Amniotic stem cell (primary cell): ENCODE measurements around the gene SDK2.

Source experiments
- DNase-seq: peaks from one replicate; lab custom pipeline; 2025; lab: John Stamatoyannopoulos, UW

Gene SDK2

GRCh38 chr17:73653810-73654209 lies 9.6 kb upstream of the SDK2 start:
- no peak for DNase-seq

GRCh38 chr17:73652886-73653480 lies 8.7 kb upstream of the SDK2 start:
- no peak for DNase-seq

- DNase-seq, result no peak
Measured at GRCh38 chr17:73650617-73651200, 6.5 kb upstream of the SDK2 start.

GRCh38 chr17:73650140-73650539 lies 5.9 kb upstream of the SDK2 start:
- DNase-seq, result no peak

- DNase-seq, result no peak
Measured at GRCh38 chr17:73648974-73649373, 4.7 kb upstream of the SDK2 start.

GRCh38 chr17:73648543-73648820 lies 4.2 kb upstream of the SDK2 start:
- DNase-seq, result no peak

- DNase-seq, result no peak
Measured at GRCh38 chr17:73647772-73648542, 3.7 kb upstream of the SDK2 start.

GRCh38 chr17:73647301-73647695 lies 3.1 kb upstream of the SDK2 start:
- DNase-seq, result no peak

GRCh38 chr17:73646409-73647300 lies 2.4 kb upstream of the SDK2 start:
- no peak for DNase-seq

- no peak for DNase-seq
Measured at GRCh38 chr17:73645050-73645871, 1.0 kb upstream of the SDK2 start.

GRCh38 chr17:73643852-73644144 lies 447 bp downstream of the SDK2 start:
- DNase-seq, result no peak

- no peak for DNase-seq
Measured at GRCh38 chr17:73643001-73643851, 1.0 kb downstream of the SDK2 start.

GRCh38 chr17:73642659-73643000 lies 1.6 kb downstream of the SDK2 start:
- no peak for DNase-seq

GRCh38 chr17:73641826-73642600 lies 2.2 kb downstream of the SDK2 start:
- DNase-seq, result no peak

- no peak for DNase-seq
Measured at GRCh38 chr17:73640691-73641090, 3.6 kb downstream of the SDK2 start.

GRCh38 chr17:73639932-73640331 lies 4.3 kb downstream of the SDK2 start:
- no peak for DNase-seq

- no peak for DNase-seq
Measured at GRCh38 chr17:73639322-73639721, 4.9 kb downstream of the SDK2 start.

- DNase-seq, result no peak
Measured at GRCh38 chr17:73638556-73638955, 5.7 kb downstream of the SDK2 start.

- DNase-seq, result no peak
Measured at GRCh38 chr17:73637866-73638265, 6.4 kb downstream of the SDK2 start.

- no peak for DNase-seq
Measured at GRCh38 chr17:73635101-73635817, 9.0 kb downstream of the SDK2 start.
